Left lobe of liver (tissue), 2 donors: ENCODE measurements around the gene PPM1L. TPM values are rescaled to one million over a fixed set of nuclear protein-coding genes. Genes with fewer than 3 reads are reported as not detected.

Experiments
- ATAC-seq: fragments of 200-7000 bp; cut with Tn5 transposase; one replicate; pipeline ENCODE4 v1.9.1; 2020; ENCODE audit warnings: mild to moderate bottlenecking, moderate library complexity
- DNase-seq: peaks from one replicate; pipeline ENCODE4 v3.0.0-alpha.2; 2020; ENCODE audit warnings: low spot score
- total RNA-seq: library from RNA; stranded (reverse); gene quantifications from one replicate; pipeline ENCODE4 v1.2.1, GENCODE V29; 2021
- donor health status: DM: no; HTN: no; CAD: no; lungs with moderate emphysema.
- donor health status: DM: no; HTN: yes; CAD: no.

Gene PPM1L
- total RNA-seq, 1 donor from 2014 or later = 26.4 TPM

- DNase-seq (no peak), ATAC-seq (no peak)
Measured at GRCh38 chr3:160758929-160759577, 3.0 kb downstream of the PPM1L start.

DNA sequence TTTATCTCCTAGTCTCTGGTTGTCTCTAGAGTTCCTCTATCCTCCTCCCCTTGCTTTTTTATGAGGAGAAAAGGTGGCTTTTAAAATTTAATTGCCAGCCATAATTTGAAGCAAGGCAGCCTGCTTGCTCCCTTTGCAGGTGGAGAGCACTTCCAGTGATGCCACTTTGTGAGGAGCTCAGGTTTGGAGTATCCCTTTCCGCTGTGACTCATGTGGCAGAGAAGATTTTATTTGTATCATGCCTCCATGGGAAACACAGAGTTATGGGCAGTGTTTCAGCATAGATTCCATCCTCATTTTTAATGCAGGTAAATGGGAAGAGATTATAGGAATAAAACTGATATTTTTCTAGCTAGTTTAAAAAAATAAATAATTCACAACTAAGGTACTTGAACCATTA, 7.0 kb downstream of the PPM1L start:
- DNase-seq (no peak), ATAC-seq (no peak)

DNA sequence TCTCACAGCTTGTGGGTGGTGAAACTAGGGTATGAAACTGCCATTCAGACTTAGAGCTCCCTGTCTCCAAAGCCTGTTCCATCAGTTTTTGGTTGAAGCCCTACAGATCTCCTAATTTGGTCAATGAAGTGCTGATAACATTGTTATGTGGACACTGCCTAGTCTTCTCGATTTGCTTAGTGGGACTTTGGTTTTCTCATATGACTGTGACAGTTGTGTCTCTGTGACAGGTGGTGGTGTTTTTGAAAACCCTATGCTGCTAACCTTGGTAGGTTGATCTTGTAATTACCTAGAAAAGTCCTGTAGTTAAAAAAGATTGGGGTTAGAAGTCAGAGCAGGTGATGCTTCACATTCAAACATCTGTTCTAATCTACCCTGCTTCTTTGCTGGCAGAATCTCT, 9.2 kb downstream of the PPM1L start:
- no peak for DNase-seq
- ATAC-seq = no peak

- no peak for DNase-seq
- ATAC-seq = no peak
Measured at GRCh38 chr3:160768031-160768430, 12.0 kb downstream of the PPM1L start.

- ATAC-seq (no peak), DNase-seq (no peak)
Measured at GRCh38 chr3:160768918-160769317, 12.9 kb downstream of the PPM1L start.

- DNase-seq (no peak), ATAC-seq (peak; percentile 81)
Measured at GRCh38 chr3:160771811-160772459, 15.9 kb downstream of the PPM1L start.

GRCh38 chr3:160773722-160774121, 17.7 kb downstream of the PPM1L start:
- DNase-seq (no peak), ATAC-seq (no peak)

- ATAC-seq = no peak
- no peak for DNase-seq
Measured at GRCh38 chr3:160774172-160774571, 18.1 kb downstream of the PPM1L start.

DNA sequence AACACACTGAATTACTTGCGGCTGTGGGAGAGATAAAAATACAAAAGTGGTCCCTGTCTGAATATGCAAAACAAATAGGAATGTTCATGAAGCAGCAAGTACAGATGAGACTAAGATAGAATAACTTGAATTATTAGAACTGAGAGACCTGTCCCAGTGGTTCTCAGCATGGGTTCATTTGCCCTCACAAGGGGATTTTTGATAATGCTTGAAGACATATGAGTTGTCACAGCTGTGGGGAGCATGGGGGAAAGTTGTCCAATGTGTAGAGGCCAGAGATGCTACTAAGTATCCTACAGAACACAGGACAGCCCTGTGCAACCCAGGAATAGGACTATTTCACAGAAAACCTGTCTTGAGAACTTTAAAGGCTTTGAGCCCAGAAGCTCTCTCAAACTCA, 22.4 kb downstream of the PPM1L start:
- ATAC-seq = no peak

DNA sequence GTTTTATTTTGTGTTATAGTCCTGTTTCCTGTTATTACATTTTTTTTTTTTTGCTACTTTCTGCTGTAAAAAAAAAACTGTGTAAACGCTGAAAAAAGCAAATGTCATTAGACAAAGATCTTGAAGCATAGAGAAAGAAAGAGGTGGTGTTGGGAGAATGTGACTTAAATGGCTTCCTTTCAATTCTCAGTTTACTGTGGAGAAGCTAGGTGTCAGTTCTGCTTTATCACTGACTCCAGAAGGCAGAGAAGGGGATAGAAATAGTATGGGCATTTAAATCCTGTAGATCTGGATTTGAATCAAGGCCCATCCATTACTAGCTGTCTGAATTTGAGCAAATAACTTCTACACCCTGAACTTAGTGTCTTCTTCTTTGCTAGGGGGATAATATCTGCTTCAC, 23.0 kb downstream of the PPM1L start:
- ATAC-seq (no peak), DNase-seq (no peak)

More for the DNA sequence above, 22.4 kb downstream of the PPM1L start:
- no peak for DNase-seq

- ATAC-seq = no peak
Measured at GRCh38 chr3:160780245-160780644, 24.2 kb downstream of the PPM1L start.

GRCh38 chr3:160781402-160781801, 25.4 kb downstream of the PPM1L start:
- ATAC-seq = no peak

More at GRCh38 chr3:160780245-160780644, 24.2 kb downstream of the PPM1L start:
- DNase-seq = no peak

DNA sequence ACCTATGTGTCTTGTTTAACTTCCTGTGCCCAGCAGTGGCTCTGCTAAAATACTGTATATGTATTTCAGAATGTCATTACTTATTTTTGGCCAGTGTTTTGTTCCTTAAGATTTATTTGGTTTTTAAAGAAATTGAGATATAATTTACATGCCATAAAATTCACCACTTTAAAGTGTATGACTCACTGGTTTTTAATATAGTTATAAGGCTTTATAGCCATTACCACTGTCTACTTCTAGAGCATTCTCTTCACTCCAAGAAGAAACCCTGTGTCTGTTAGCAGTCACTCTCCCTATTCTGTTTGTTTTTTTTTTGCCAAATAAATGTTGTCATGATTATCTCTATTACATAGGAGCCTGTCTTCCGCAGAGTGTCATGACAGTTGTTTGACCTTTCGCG, 25.8 kb downstream of the PPM1L start:
- DNase-seq (no peak), ATAC-seq (no peak)

More at GRCh38 chr3:160781402-160781801, 25.4 kb downstream of the PPM1L start:
- no peak for DNase-seq

DNA sequence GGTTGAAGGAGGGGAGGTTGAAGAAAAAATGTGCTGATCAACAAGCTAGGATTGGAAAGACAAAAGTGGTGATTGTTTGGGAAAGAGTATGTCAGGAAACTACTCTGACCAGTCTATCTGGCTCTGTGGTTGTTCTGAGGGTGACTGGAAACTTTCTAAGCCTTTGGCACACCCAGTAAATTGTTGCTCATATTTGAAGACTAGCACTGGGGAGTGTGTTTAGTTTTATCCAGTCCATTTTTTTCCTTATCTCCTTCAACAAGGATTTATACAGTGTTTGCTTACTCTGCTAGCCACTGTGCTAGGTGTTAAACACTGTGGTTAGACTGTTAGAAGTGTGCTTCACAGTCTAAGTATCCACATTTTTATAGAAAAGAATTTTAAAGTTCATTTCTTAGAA, 28.8 kb downstream of the PPM1L start:
- ATAC-seq (peak; percentile 42), DNase-seq (no peak)

DNA sequence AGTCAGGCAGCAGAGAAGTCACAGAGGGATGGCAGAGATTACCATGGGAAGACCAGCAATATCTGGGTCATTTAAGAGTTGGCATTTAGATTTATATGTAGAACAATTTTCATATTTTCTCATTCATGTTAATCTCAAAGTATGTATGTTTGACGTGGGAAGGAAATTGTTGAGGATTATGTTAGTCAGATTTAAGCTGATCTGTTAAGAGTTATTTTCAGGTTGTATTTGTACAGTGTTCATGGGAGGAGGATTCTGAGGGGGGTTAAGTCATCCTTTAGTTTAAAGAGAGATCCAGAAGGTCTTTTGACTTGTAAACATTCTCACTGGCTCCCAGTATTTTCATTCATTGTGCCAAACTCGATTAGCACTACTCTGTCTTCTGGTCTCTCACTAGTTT, 34.7 kb downstream of the PPM1L start:
- DNase-seq (no peak), ATAC-seq (peak; percentile 49)

GRCh38 chr3:160792540-160792939, 36.5 kb downstream of the PPM1L start:
- DNase-seq (no peak), ATAC-seq (no peak)

DNA sequence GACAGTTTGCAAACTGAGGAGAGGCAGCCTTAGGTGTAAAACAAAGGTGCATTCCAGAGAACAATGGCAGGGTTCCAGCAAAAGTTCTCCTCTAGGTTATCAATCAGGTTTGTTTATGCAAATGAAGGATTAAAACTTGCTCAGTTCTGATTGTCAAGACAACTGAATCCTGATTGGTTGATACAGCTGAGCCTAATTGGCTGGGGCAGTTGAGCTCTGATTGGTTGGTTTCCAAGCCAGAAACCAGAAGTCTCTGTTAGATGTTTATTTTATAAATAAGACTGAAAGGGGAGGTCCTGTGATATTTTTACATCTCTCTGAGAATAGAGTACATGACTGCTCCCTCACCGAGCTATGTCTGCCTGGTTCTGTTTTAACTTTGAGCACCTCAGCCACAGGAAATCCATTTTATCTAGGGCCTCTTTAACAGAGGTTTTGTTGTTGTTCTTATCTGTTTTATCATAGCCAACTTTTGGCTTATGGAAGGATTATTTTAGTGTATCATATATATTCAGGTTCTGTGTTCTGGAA, 37.8 kb downstream of the PPM1L start:
- ATAC-seq (no peak), DNase-seq (no peak)

DNA sequence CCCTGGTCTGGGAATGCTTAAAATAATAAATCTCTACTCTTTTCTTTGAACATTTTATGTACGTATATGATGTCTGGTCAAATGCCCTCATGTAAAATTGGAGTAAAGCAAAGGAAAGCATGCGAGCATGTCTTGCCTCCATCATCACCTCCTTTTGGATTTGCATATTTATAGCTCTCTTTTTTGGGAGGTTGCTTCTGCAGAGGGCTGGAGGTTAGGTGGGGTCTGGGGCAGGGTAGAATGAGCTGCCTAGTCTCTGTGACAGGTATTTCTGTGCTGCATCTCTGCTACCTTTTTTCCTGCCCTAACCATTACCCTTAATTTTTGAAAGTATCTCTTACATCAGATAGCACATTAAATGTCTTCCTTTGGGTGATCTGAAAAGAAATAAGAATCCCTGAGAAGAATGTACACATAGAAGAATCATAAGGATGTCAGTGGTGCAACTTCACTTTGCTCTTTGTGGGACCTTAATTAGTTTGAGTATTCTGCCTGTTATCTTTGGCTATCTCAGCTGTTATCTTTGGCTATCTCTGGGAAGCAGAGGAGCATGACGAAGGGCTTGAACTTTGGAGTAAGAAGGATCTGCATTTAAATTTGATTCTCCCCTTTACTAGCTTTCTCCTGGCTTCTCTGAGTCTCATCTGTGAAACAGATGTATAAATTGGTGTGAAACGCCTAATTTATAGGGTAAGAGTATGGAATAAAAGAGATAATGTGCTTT, 40.2 kb downstream of the PPM1L start:
- DNase-seq = no peak
- peak; percentile 32 for ATAC-seq

DNA sequence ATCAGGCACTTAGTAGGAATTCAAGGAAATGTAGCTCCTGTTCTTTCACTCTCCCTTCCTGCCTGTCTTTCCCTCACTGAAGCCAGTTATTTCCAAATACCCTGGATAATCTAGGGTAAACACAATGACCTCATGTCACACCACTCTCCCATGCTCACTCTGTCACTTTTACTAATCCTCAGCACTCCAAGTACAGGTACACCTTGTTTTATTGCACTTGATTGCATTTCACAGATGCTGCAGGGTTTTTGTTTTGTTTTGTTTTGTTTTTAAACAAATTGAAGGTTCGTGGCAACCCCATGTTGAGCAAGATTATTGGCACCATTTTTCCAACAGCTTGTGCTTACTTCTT, 40.8 kb downstream of the PPM1L start:
- peak; percentile 90 for ATAC-seq
- DNase-seq = peak; percentile 56

DNA sequence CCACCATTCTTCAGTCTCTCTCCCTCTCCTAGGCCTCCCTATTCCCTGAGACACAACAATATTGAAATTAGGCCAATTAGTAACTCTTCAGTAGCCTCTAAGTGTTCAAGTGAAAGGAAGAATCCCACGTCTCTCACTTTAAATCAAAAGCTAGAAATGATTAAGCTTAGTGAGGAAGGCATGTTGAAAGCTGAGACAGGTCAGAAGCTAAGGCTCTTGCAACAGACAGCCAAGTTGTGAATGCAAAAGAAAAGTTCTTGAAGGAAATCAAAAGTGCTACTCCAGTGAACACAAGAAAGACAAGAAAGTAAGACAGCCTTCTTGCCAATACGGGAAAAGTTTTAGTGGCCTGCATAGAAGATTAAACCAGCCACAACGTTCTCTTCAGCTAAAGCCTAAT, 41.3 kb downstream of the PPM1L start:
- ATAC-seq = no peak
- DNase-seq = no peak

DNA sequence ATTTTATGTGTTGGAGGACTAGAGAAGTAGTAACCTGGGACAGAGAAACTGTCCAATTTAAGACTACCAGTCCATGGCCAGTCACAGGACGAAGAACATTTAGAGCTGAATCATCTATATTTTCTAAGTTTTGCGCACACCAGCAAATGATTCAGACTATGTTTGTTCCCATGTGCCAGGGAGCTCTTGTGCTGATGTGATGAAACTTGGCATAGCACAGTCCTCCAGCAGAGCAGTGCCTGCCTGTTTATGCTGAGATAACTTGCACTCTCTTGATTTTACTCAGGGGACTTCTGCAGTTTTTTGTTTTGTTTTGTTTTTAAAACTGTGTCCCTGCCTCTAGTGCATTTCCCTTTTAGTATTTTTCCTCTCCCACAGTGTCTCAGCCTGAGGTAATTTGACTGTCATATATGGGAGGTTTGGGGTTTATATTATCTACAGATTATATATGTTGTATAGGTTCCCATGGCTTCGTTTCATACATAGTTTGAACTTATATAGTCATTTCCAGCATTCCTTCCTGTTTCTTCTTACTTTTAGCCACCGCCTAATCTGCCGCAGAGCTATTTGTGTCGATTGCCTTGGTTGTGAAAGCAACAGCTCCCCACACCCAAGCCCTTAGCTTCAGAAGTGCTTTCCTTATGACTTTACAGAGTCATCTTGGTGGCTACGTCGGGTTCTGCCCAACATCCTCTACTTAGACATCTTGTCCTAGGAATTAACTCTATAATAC, 45.5 kb downstream of the PPM1L start:
- peak; percentile 59 for DNase-seq
- peak; percentile 84 for ATAC-seq
